Mesenchymal stem cell (in vitro differentiated cells and primary cell): ENCODE results near the gene SCN7A.
"Not testable (repeated sequence)": the region's sequence is repeated elsewhere in the genome, so short reads cannot be mapped to it uniquely, and the experiment has no call there.

ENCODE experiments used
- DNase-seq: peaks from one replicate; pipeline ENCODE4 v3.0.0-alpha.2; 2013
- H2AFZ ChIP-seq: one replicate; pipeline ENCODE4 v1.6.1; 2013; ENCODE audit warnings: low read depth, mild to moderate bottlenecking, control low read depth, inconsistent platforms, low read length, moderate library complexity
- H2AK5ac ChIP-seq: 2 replicates; pipeline ENCODE4 v1.6.1; 2013; ENCODE audit warnings: low read length, moderate library complexity, mild to moderate bottlenecking, inconsistent platforms; ENCODE audit not compliant: severe bottlenecking
- H2BK120ac ChIP-seq: one replicate; pipeline ENCODE4 v1.6.1; 2013; ENCODE audit warnings: low read depth, mild to moderate bottlenecking, inconsistent platforms, low read length, moderate library complexity
- H2BK12ac ChIP-seq, 2 experiments: one replicate each; pipeline ENCODE4 v1.6.1; 2013; ENCODE audit warnings: inconsistent platforms in 2 of 2, low read length in 2 of 2, mild to moderate bottlenecking in 2 of 2, moderate library complexity in 2 of 2, control low read depth in 1 of 2
- H2BK15ac ChIP-seq: one replicate; pipeline ENCODE4 v1.6.1; 2013; ENCODE audit warnings: mild to moderate bottlenecking, low read depth, inconsistent platforms; ENCODE audit not compliant: poor library complexity, severe bottlenecking
- H2BK5ac ChIP-seq: 2 replicates; pipeline ENCODE4 v1.6.1; 2013; ENCODE audit warnings: low read depth, mild to moderate bottlenecking, low read length, control low read depth, inconsistent platforms; ENCODE audit not compliant: poor library complexity, severe bottlenecking
- H3K14ac ChIP-seq, 2 experiments: one replicate each; pipeline ENCODE4 v1.6.1; 2013; ENCODE audit warnings: inconsistent platforms in 2 of 2, low read length in 2 of 2, control low read depth in 1 of 2, mild to moderate bottlenecking in 1 of 2, moderate library complexity in 1 of 2
- H3K18ac ChIP-seq, 2 experiments: one replicate each; pipeline ENCODE4 v1.6.1; 2013; ENCODE audit warnings: inconsistent platforms in 2 of 2, low read length in 2 of 2, control low read depth in 1 of 2, low read depth in 1 of 2, mild to moderate bottlenecking in 1 of 2
- H3K23ac ChIP-seq, 2 experiments: one replicate each; pipeline ENCODE4 v1.6.1; 2013; ENCODE audit warnings: inconsistent platforms in 2 of 2, low read length in 2 of 2, mild to moderate bottlenecking in 2 of 2, moderate library complexity in 2 of 2, control low read depth in 1 of 2
- H3K27ac ChIP-seq: 2 replicates; pipeline ENCODE4 v1.5.1; 2013; ENCODE audit warnings: mild to moderate bottlenecking, moderate library complexity, low read length, control low read depth, inconsistent platforms; ENCODE audit not compliant: poor library complexity, severe bottlenecking
- H3K27me3 ChIP-seq, 2 experiments: 2 replicates each; pipeline versions ENCODE4 v1.6.1 to v1.7.0; 2013; ENCODE audit warnings: low read length in 2 of 2, mild to moderate bottlenecking in 2 of 2, moderate library complexity in 2 of 2, control low read depth in 1 of 2, inconsistent platforms in 1 of 2; ENCODE audit not compliant: control insufficient read depth in 1 of 2, insufficient read depth in 1 of 2
- H3K36me3 ChIP-seq, 2 experiments: 2 replicates each; pipeline versions ENCODE4 v1.6.1 to v1.7.0; 2013; ENCODE audit warnings: low read length in 2 of 2, control low read depth in 1 of 2, inconsistent platforms in 1 of 2, low read depth in 1 of 2, mild to moderate bottlenecking in 1 of 2; ENCODE audit not compliant: insufficient read depth in 2 of 2, control insufficient read depth in 1 of 2
- H3K4ac ChIP-seq, 2 experiments: one replicate each; pipeline ENCODE4 v1.6.1; 2013; ENCODE audit warnings: inconsistent platforms in 2 of 2, low read length in 2 of 2, mild to moderate bottlenecking in 2 of 2, moderate library complexity in 2 of 2, control low read depth in 1 of 2, low read depth in 1 of 2
- H3K4me1 ChIP-seq: 2 replicates; pipeline ENCODE4 v1.6.1; 2013; ENCODE audit warnings: low read depth, low read length, control low read depth; ENCODE audit not compliant: control insufficient read depth, insufficient read depth
- H3K4me2 ChIP-seq: 2 replicates; pipeline ENCODE4 v1.6.1; 2013; ENCODE audit warnings: low read length, mild to moderate bottlenecking, inconsistent platforms; ENCODE audit not compliant: poor library complexity, severe bottlenecking
- H3K4me3 ChIP-seq, 2 experiments: 2 replicates each; pipeline versions ENCODE4 v1.5.1 to v1.7.0; 2013; ENCODE audit warnings: low read length in 2 of 2, mild to moderate bottlenecking in 2 of 2, control low read depth in 1 of 2, low read depth in 1 of 2; ENCODE audit not compliant: insufficient read depth in 1 of 2
- H3K79me1 ChIP-seq: replicated peaks from 2 replicates; pipeline ENCODE4 v1.6.1; 2013; ENCODE audit warnings: mild to moderate bottlenecking, control low read depth, low read length, inconsistent platforms; ENCODE audit not compliant: poor library complexity, severe bottlenecking
- H3K9ac ChIP-seq: 2 replicates; pipeline ENCODE4 v1.7.0; 2013; ENCODE audit warnings: mild to moderate bottlenecking, low read length, moderate library complexity
- H3K9me3 ChIP-seq: 2 replicates; pipeline ENCODE4 v1.7.0; 2013; ENCODE audit warnings: mild to moderate bottlenecking, low read length; ENCODE audit not compliant: control insufficient read depth
- H4K8ac ChIP-seq: one replicate; pipeline ENCODE4 v1.6.1; 2013; ENCODE audit warnings: inconsistent platforms, mild to moderate bottlenecking, low read length, moderate library complexity
- H4K91ac ChIP-seq: one replicate; pipeline ENCODE4 v1.6.1; 2013; ENCODE audit warnings: mild to moderate bottlenecking, low read length, inconsistent platforms
- WGBS: methylation state at CpG from one replicate; pipeline ENCODE4 v1.1.7; 2013; ENCODE audit warnings: mixed read lengths; 5-methylcytosine and 5-hydroxymethylcytosine counted together

SCN7A gene

DNA sequence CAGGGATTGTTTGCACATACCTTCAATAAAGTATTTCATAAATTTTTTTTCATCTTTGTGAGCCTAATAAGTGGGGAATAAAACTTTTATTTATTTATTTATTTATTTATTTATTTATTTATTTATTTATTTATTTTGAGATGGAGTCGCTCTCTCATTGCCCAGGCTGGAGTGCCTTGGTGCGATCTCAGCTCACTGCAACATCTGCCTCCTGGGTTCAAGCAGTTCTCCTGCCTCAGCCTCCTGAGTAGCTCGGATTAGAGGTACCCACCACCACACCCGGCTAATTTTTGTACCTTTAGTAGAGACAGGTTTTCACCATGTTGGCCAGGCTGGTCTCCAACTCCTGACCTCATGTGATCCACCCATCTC is 136.1 kb downstream of the SCN7A start:
- H3K4me3 ChIP-seq, H2BK15ac ChIP-seq, H3K4me2 ChIP-seq, H2AFZ ChIP-seq, H2BK120ac ChIP-seq, H2AK5ac ChIP-seq, H3K18ac ChIP-seq, H3K9me3 ChIP-seq, DNase-seq, H2BK5ac ChIP-seq, H3K27ac ChIP-seq, H3K9ac ChIP-seq, H4K91ac ChIP-seq, H4K8ac ChIP-seq, H3K36me3 ChIP-seq, H3K4ac ChIP-seq, H3K14ac ChIP-seq, H3K79me1 ChIP-seq, H2BK12ac ChIP-seq, H3K23ac ChIP-seq, H3K27me3 ChIP-seq, H3K4me1 ChIP-seq: not testable (repeated sequence)
- WGBS, result 93% methylated on average over 4 of the region's 4 CpGs

- H3K4me2 ChIP-seq, result no peak overlapping the region
- no peak overlapping the region for H3K18ac ChIP-seq
- no peak overlapping the region for H3K14ac ChIP-seq
- H2AK5ac ChIP-seq, result no peak overlapping the region
- no peak overlapping the region for H3K4ac ChIP-seq
- no peak overlapping the region for H4K91ac ChIP-seq
- no peak overlapping the region for H3K9ac ChIP-seq
- H3K4me1 ChIP-seq, result no peaks in the 10 kb centered on the region
- H3K23ac ChIP-seq, result no peak overlapping the region
- no peak overlapping the region for H2AFZ ChIP-seq
- H2BK5ac ChIP-seq, result no peak overlapping the region
- WGBS, result 77% methylated on average over 6 of the region's 7 CpGs
- no peaks in the 10 kb centered on the region for H3K27me3 ChIP-seq
- H2BK12ac ChIP-seq, result no peak overlapping the region
- H4K8ac ChIP-seq, result no peak overlapping the region
- H3K27ac ChIP-seq, result no peak overlapping the region
- no peaks in the 10 kb centered on the region for H3K79me1 ChIP-seq
- H3K9me3 ChIP-seq, result no peaks in the 10 kb centered on the region
- no peak overlapping the region for H3K4me3 ChIP-seq
- no peak overlapping the region for H2BK120ac ChIP-seq
- H3K36me3 ChIP-seq, result no peaks in the 10 kb centered on the region
- H2BK15ac ChIP-seq, result no peak overlapping the region
- no peak for DNase-seq
These were observed 136.7 kb downstream of the SCN7A start for GRCh38 chr2:166357068-166357949.
